GM21528 (cell line): ENCODE data around the gene CYP4F8.
"Not testable (repeated sequence)": the region's sequence is repeated elsewhere in the genome, so short reads cannot be mapped to it uniquely, and the experiment has no call there.

ENCODE experiments used
- ATAC-seq: cut with Tn5 transposase; IDR thresholded peaks from one replicate; pipeline ENCODE4 v1.9.1; 2021; ENCODE audit warnings: mild to moderate bottlenecking, moderate library complexity; ENCODE audit not compliant: unreplicated experiment, low FRiP score

The CYP4F8 gene

GRCh38 chr19:15642807-15643206 is 27.8 kb downstream of the CYP4F8 start:
- no peak for ATAC-seq

GRCh38 chr19:15643387-15643786 is 28.4 kb downstream of the CYP4F8 start:
- no peak for ATAC-seq

GRCh38 chr19:15644066-15644741 is 29.2 kb downstream of the CYP4F8 start:
- no peak for ATAC-seq

GRCh38 chr19:15644816-15645215 is 29.8 kb downstream of the CYP4F8 start:
- ATAC-seq: no peak

- no peak for ATAC-seq
Measured at GRCh38 chr19:15649526-15649925, 34.5 kb downstream of the CYP4F8 start.

- ATAC-seq: not testable (repeated sequence)
Measured at GRCh38 chr19:15650123-15650522, 35.1 kb downstream of the CYP4F8 start.

GRCh38 chr19:15651791-15652190 is 36.8 kb downstream of the CYP4F8 start:
- ATAC-seq: no peak

- no peak for ATAC-seq
Measured at GRCh38 chr19:15652559-15653278, 37.7 kb downstream of the CYP4F8 start.

GRCh38 chr19:15656467-15656866 is 41.4 kb downstream of the CYP4F8 start:
- no peak for ATAC-seq

- ATAC-seq: no peak
Measured at GRCh38 chr19:15663247-15663646, 48.2 kb downstream of the CYP4F8 start.

GRCh38 chr19:15666186-15666585 is 51.2 kb downstream of the CYP4F8 start:
- no peak for ATAC-seq

GRCh38 chr19:15666883-15667282 is 51.9 kb downstream of the CYP4F8 start:
- no peak for ATAC-seq

- ATAC-seq: no peak
Measured at GRCh38 chr19:15669440-15669839, 54.4 kb downstream of the CYP4F8 start.

- no peak for ATAC-seq
Measured at GRCh38 chr19:15669891-15670290, 54.9 kb downstream of the CYP4F8 start.

GRCh38 chr19:15671237-15671821 is 56.3 kb downstream of the CYP4F8 start:
- ATAC-seq: no peak

- ATAC-seq: no peak
Measured at GRCh38 chr19:15671891-15672579, 57.0 kb downstream of the CYP4F8 start.

- no peak for ATAC-seq
Measured at GRCh38 chr19:15672580-15673175, 57.7 kb downstream of the CYP4F8 start, which contains the start of gene CYP4F12. TSS of gene CYP4F12 (plus strand) at chr19:15673087. CDS start at chr19:15673530, 443 bp downstream.

- no peak for ATAC-seq
Measured at GRCh38 chr19:15673176-15673654, 58.2 kb downstream of the CYP4F8 start.

GRCh38 chr19:15675560-15675959 is 60.5 kb downstream of the CYP4F8 start:
- ATAC-seq: no peak

GRCh38 chr19:15679089-15679488 is 64.1 kb downstream of the CYP4F8 start:
- ATAC-seq: no peak
